ENCODE data around the gene ENHO.

ENHO gene

DNA sequence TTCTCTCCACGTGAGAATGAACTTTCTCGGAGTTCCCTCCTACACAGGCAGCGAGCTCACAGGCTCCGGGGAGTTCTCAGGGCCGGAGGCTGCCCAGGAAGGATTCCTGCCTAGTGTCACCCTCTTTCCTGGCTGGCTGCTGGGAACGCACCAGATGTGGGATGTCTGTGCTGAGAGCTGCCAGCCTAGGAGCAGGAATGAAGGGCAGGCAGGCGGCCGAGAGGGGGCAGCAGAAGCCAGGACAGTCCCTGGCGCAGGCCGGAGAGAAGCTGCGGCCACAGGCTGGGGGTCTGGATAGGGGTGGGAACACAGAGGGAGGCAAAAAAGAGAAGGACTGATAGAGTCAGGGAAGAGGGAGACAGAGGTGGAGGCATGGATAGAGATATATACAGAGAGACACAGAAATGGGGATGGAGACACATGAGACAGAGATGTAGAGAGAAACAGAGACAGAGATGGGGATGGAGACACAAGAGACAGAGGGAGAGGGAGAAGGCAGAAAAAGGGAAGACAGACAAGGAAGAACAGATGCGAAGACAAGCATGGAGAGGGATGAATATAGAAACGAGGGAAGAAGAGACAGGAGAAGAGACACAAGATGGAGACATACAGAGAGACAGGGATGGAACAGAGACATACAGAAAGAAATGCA, 25.3 kb upstream of the ENHO start:
- H3K27ac ChIP-seq (ENCODE audit: low read depth, low read length, poor library complexity, severe bottlenecking), result no peak overlapping the region
- H3K4me1 ChIP-seq (ENCODE audit: insufficient read depth, low read length, severe bottlenecking), result no peaks in the 10 kb centered on the region
- 0 out of 2 replicates have a peak, but pooled peaks cover 12% of the 10 kb centered on the region for H3K27me3 ChIP-seq (ENCODE audit: insufficient read depth, low read length)
- H2AFZ ChIP-seq (ENCODE audit: low read length), result no peak overlapping the region
- H3K4me3 ChIP-seq (ENCODE audit: low read depth, low read length, poor library complexity, severe bottlenecking), result no peak overlapping the region
- H3K9me2 ChIP-seq (ENCODE audit: low read depth, low read length), result no peaks in the 10 kb centered on the region
- no peaks in the 10 kb centered on the region for H4K20me1 ChIP-seq (ENCODE audit: insufficient read depth, low read length)
- no peaks in the 10 kb centered on the region for H3F3A ChIP-seq (ENCODE audit: insufficient read depth, low read length)
- no peaks in the 10 kb centered on the region for H3K36me3 ChIP-seq (ENCODE audit: insufficient read depth, low read length)
- H3K9ac ChIP-seq (ENCODE audit: low read length), result no peak overlapping the region
- no peaks in the 10 kb centered on the region for H3K9me3 ChIP-seq (ENCODE audit: low read length)
- TF ChIP-seq CTCF (IDR thresholded peaks at IDR 0.05; ENCODE audit: low read length) (peak; percentile 69), EZH2 (IDR thresholded peaks at IDR 0.05; ENCODE audit: borderline replicate concordance, low read length) (no peak)
- no peak overlapping the region for H3K4me2 ChIP-seq (ENCODE audit: low read length)
- H3K79me2 ChIP-seq (ENCODE audit: insufficient read depth, low read length), result no peaks in the 10 kb centered on the region

- Histone ChIP-seq H3K9me3 (ENCODE audit: low read length) (no peaks in the 10 kb centered on the region), H2AFZ (ENCODE audit: low read length) (no peak overlapping the region)
- peak; percentile 62 for TF ChIP-seq CTCF (IDR thresholded peaks at IDR 0.05; ENCODE audit: low read length)
- no peak for TF ChIP-seq EZH2 (IDR thresholded peaks at IDR 0.05; ENCODE audit: borderline replicate concordance, low read length)
These were observed 24.3 kb upstream of the ENHO start for GRCh38 chr9:34546834-34547827.

DNA sequence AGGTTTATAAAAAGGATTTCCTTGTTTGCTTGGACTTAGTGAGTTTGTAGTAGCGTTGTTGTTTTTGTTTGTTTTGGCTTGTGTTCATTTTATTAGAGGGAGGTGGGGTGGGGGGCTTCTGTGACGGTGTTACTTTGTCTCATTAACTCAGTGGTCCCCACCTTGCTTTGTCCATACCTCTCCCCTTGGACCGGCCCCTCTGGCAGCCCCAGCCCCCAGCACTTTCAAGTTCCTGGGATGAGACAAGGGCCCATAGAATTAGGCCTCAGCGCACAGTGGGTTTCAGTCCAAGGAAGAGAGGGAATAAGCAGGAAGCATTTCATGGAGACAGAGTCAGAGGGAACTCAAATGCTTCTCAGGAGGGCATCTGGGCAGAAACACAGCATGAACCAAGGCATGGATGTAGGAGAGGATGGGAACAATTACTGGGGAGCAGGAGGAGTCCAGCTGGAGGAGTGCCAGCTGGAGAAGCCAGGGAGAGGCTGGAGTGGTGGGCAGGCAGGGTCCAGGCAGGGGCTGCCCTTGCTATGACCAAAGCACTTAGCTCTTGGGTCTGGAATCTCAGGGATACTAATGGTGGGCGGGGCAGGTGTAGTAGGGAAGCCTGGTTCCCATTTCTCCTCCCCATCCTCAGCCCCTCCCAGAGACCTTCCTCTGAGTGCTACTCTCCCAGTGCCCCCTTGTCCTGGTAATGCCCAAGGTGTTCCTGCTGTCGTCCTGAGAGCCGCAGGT, 23.5 kb upstream of the ENHO start:
- no peaks in the 10 kb centered on the region for H3K9me2 ChIP-seq (ENCODE audit: low read depth, low read length)
- no peaks in the 10 kb centered on the region for H3F3A ChIP-seq (ENCODE audit: insufficient read depth, low read length)
- no peak overlapping the region for H3K9ac ChIP-seq (ENCODE audit: low read length)
- no peak overlapping the region for H3K27ac ChIP-seq (ENCODE audit: low read depth, low read length, poor library complexity, severe bottlenecking)
- H3K4me2 ChIP-seq (ENCODE audit: low read length), result no peak overlapping the region
- 0 out of 2 replicates have a peak, but pooled peaks cover 4% of the 10 kb centered on the region for H3K27me3 ChIP-seq (ENCODE audit: insufficient read depth, low read length)
- H3K36me3 ChIP-seq (ENCODE audit: insufficient read depth, low read length), result no peaks in the 10 kb centered on the region
- no peaks in the 10 kb centered on the region for H4K20me1 ChIP-seq (ENCODE audit: insufficient read depth, low read length)
- H3K79me2 ChIP-seq (ENCODE audit: insufficient read depth, low read length), result no peaks in the 10 kb centered on the region
- TF ChIP-seq EZH2 (IDR thresholded peaks at IDR 0.05; ENCODE audit: borderline replicate concordance, low read length) (no peak), CTCF (IDR thresholded peaks at IDR 0.05; ENCODE audit: low read length) (no peak)
- no peak overlapping the region for H2AFZ ChIP-seq (ENCODE audit: low read length)
- H3K4me1 ChIP-seq (ENCODE audit: insufficient read depth, low read length, severe bottlenecking), result no peaks in the 10 kb centered on the region
- H3K9me3 ChIP-seq (ENCODE audit: low read length), result no peaks in the 10 kb centered on the region
- no peak overlapping the region for H3K4me3 ChIP-seq (ENCODE audit: low read depth, low read length, poor library complexity, severe bottlenecking)

More at GRCh38 chr9:34546834-34547827, 24.3 kb upstream of the ENHO start:
- Histone ChIP-seq H3K36me3 (ENCODE audit: insufficient read depth, low read length) (no peaks in the 10 kb centered on the region), H3K4me2 (ENCODE audit: low read length) (no peak overlapping the region), H3K4me3 (ENCODE audit: low read depth, low read length, poor library complexity, severe bottlenecking) (no peak overlapping the region), H3K27me3 (ENCODE audit: insufficient read depth, low read length) (0 out of 2 replicates have a peak, but pooled peaks cover 4% of the 10 kb centered on the region), H3K9me2 (ENCODE audit: low read depth, low read length) (no peaks in the 10 kb centered on the region), H3K4me1 (ENCODE audit: insufficient read depth, low read length, severe bottlenecking) (no peaks in the 10 kb centered on the region), H3K9ac (ENCODE audit: low read length) (no peak overlapping the region), H3K27ac (ENCODE audit: low read depth, low read length, poor library complexity, severe bottlenecking) (no peak overlapping the region), H3F3A (ENCODE audit: insufficient read depth, low read length) (no peaks in the 10 kb centered on the region), H4K20me1 (ENCODE audit: insufficient read depth, low read length) (no peaks in the 10 kb centered on the region), H3K79me2 (ENCODE audit: insufficient read depth, low read length) (no peaks in the 10 kb centered on the region)
